Esophagus muscularis mucosa (tissue), 4 donors: ENCODE results near the gene BZW2.

ENCODE experiments used
- CTCF ChIP-seq, 3 experiments: fragments of 200-600 bp in 2 of 3; fragments of 450-650 bp in 1 of 3; sonication (generic) in 2 of 3; IDR thresholded peaks; one replicate each; pipeline ENCODE4 v1.5.1; 2017 to 2019; ENCODE audit warnings: antibody characterized with exemption in 3 of 3, mild to moderate bottlenecking in 2 of 3, moderate library complexity in 1 of 3
- EP300 ChIP-seq: sonication (generic); formaldehyde crosslinking; IDR thresholded peaks from one replicate; pipeline ENCODE4 v1.6.1; 2017; ENCODE audit warnings: antibody characterized with exemption
- POLR2A ChIP-seq: fragments of 450-650 bp; IDR thresholded peaks from one replicate; pipeline ENCODE4 v1.6.1; 2017; ENCODE audit warnings: antibody characterized with exemption, moderate library complexity, mild to moderate bottlenecking, low read depth
- POLR2AphosphoS5 ChIP-seq, 2 donors: sonication (generic); formaldehyde crosslinking; IDR thresholded peaks; one replicate each; pipeline ENCODE4 v1.6.1; 2017; ENCODE audit warnings: antibody characterized with exemption in 2 of 2

GRCh38 chr7:16739863-16740622 lies 94.1 kb downstream of the BZW2 start:
- TF ChIP-seq CTCF (IDR thresholded peaks at IDR 0.05) (no peak), POLR2A (no peak), POLR2AphosphoS5 (IDR thresholded peaks at IDR 0.05) (peak in 1 of 2 donors; percentile 14), EP300 (no peak)
